GM10266 (cell line): ENCODE data around the gene CDK13.
"Not testable (repeated sequence)": the region's sequence is repeated elsewhere in the genome, so short reads cannot be mapped to it uniquely, and the experiment has no call there.

Experiments
- DNase-seq: peaks from one replicate; pipeline ENCODE4 v3.0.0; 2012; ENCODE audit errors: extremely low spot score
- CTCF ChIP-seq: IDR thresholded peaks from 2 replicates; pipeline ENCODE4 v1.5.1; 2012; ENCODE audit warnings: mild to moderate bottlenecking, low read depth; ENCODE audit not compliant: control insufficient read depth, insufficient read depth; ENCODE audit errors: missing control alignments

Gene CDK13

GRCh38 chr7:40097728-40098127 is 147.7 kb downstream of the CDK13 start:
- no peak for DNase-seq
- TF ChIP-seq CTCF, result no peak

- DNase-seq, result no peak
Observed at GRCh38 chr7:40098810-40099209, 148.8 kb downstream of the CDK13 start.

GRCh38 chr7:40099837-40100236 is 149.8 kb downstream of the CDK13 start:
- no peak for DNase-seq

More at GRCh38 chr7:40098810-40099209, 148.8 kb downstream of the CDK13 start:
- no peak for TF ChIP-seq CTCF

GRCh38 chr7:40101201-40101600 is 151.1 kb downstream of the CDK13 start:
- no peak for DNase-seq
- TF ChIP-seq CTCF, result no peak

More at GRCh38 chr7:40099837-40100236, 149.8 kb downstream of the CDK13 start:
- no peak for TF ChIP-seq CTCF

GRCh38 chr7:40102897-40103296 is 152.8 kb downstream of the CDK13 start:
- no peak for TF ChIP-seq CTCF
- DNase-seq, result no peak

GRCh38 chr7:40105879-40106473 is 155.9 kb downstream of the CDK13 start:
- no peak for DNase-seq
- no peak for TF ChIP-seq CTCF

GRCh38 chr7:40115936-40116335 is 165.9 kb downstream of the CDK13 start:
- TF ChIP-seq CTCF, result no peak
- no peak for DNase-seq

GRCh38 chr7:40117199-40117598 is 167.1 kb downstream of the CDK13 start:
- not testable (repeated sequence) for DNase-seq

GRCh38 chr7:40118201-40118600 is 168.1 kb downstream of the CDK13 start:
- DNase-seq, result not testable (repeated sequence)
